ENCODE results near the gene ASTE1.
A peak's percentile ranks its signal among the peaks of the same experiment; 100 is the strongest.

Gene ASTE1

GRCh38 chr3:130971208-130971607, 55.4 kb downstream of the ASTE1 start:
- Histone ChIP-seq H3K9ac (ENCODE audit: low read length) (no peak overlapping the region), H3K36me3 (ENCODE audit: control insufficient read depth in 1 of 2, insufficient read depth in 2 of 2, low read length in 2 of 2) (peaks cover 7% of the 10 kb centered on the region in 2 experiments), H2AFZ (ENCODE audit: insufficient read depth, low read length, poor library complexity) (no peak overlapping the region), H3K4me1 (ENCODE audit: control insufficient read depth in 1 of 2, insufficient read depth in 2 of 2, low read length in 2 of 2) (no peaks in the 10 kb centered on the region), H4K91ac (ENCODE audit: low read depth, low read length) (no peak overlapping the region), H4K8ac (ENCODE audit: low read depth, low read length) (no peak overlapping the region), H3K4ac (ENCODE audit: low read depth, low read length) (no peak overlapping the region), H3K79me2 (ENCODE audit: control insufficient read depth, insufficient read depth, low read length, poor library complexity) (no peaks in the 10 kb centered on the region), H3K23ac (ENCODE audit: low read length) (no peak overlapping the region), H3K27me3 (ENCODE audit: insufficient read depth, low read length) (no peaks in the 10 kb centered on the region), H3K4me3 (ENCODE audit: low read depth, low read length) (no peak overlapping the region), H2BK120ac (ENCODE audit: insufficient read depth, low read length, poor library complexity) (no peak overlapping the region), H2BK5ac (ENCODE audit: low read depth, low read length, poor library complexity) (no peak overlapping the region), H2BK12ac (ENCODE audit: low read length) (no peak overlapping the region), H3K18ac (ENCODE audit: low read length) (no peak overlapping the region), H2AK5ac (ENCODE audit: low read length) (no peak overlapping the region), H3K9me3 (ENCODE audit: insufficient read depth, low read depth, low read length) (no peaks in the 10 kb centered on the region), H3K14ac (ENCODE audit: low read length) (no peak overlapping the region), H3K27ac (ENCODE audit: low read depth, low read length) (no peak overlapping the region), H3K4me2 (ENCODE audit: low read length) (no peak overlapping the region), H3K79me1 (ENCODE audit: low read length) (peaks cover 2% of the 10 kb centered on the region), H4K12ac (ENCODE audit: low read depth, low read length) (no peak overlapping the region)
- DNase-seq, result no peak

DNA sequence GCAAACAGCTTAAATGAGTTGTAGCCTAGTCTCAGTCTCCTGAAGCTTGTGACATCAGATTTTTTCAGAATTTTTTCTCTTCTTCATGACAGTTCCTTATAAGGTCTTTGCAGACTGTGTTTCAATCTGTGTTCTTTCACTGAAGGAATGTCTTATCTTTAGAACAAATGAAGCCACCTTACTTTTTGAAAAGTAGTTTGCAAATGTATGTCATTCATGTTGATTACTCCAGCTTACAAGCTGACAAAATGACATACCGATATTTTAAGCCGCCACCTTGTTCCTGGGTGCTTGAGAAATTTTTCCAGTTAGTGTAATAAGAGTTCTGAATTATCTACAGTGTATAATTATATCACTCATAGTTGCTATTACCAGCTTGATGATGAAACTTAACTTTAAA, 57.0 kb downstream of the ASTE1 start:
- Histone ChIP-seq H3K4me1 (ENCODE audit: control insufficient read depth in 1 of 2, insufficient read depth in 2 of 2, low read length in 2 of 2) (no peaks in the 10 kb centered on the region), H4K12ac (ENCODE audit: low read depth, low read length) (no peak overlapping the region), H3K4me3 (ENCODE audit: low read depth, low read length) (no peak overlapping the region), H3K4me2 (ENCODE audit: low read length) (no peak overlapping the region), H2BK12ac (ENCODE audit: low read length) (no peak overlapping the region), H2AK5ac (ENCODE audit: low read length) (no peak overlapping the region), H3K4ac (ENCODE audit: low read depth, low read length) (no peak overlapping the region), H3K14ac (ENCODE audit: low read length) (no peak overlapping the region), H3K9ac (ENCODE audit: low read length) (no peak overlapping the region), H3K27me3 (ENCODE audit: insufficient read depth, low read length) (no peaks in the 10 kb centered on the region), H4K91ac (ENCODE audit: low read depth, low read length) (no peak overlapping the region), H3K79me1 (ENCODE audit: low read length) (peaks cover 2% of the 10 kb centered on the region), H3K79me2 (ENCODE audit: control insufficient read depth, insufficient read depth, low read length, poor library complexity) (no peaks in the 10 kb centered on the region), H2BK5ac (ENCODE audit: low read depth, low read length, poor library complexity) (no peak overlapping the region), H3K27ac (ENCODE audit: low read depth, low read length) (no peak overlapping the region), H3K36me3 (ENCODE audit: control insufficient read depth in 1 of 2, insufficient read depth in 2 of 2, low read length in 2 of 2) (peaks cover 4 to 5% of the 10 kb centered on the region in 2 experiments), H3K9me3 (ENCODE audit: insufficient read depth, low read depth, low read length) (no peaks in the 10 kb centered on the region), H3K23ac (ENCODE audit: low read length) (no peak overlapping the region), H4K8ac (ENCODE audit: low read depth, low read length) (no peak overlapping the region), H3K18ac (ENCODE audit: low read length) (no peak overlapping the region), H2BK120ac (ENCODE audit: insufficient read depth, low read length, poor library complexity) (no peak overlapping the region), H2AFZ (ENCODE audit: insufficient read depth, low read length, poor library complexity) (no peak overlapping the region)
- WGBS (ENCODE audit: extremely low coverage, insufficient coverage, insufficient read length), result no CpG with 5 or more reads among the region's 2 CpGs
- peak; percentile 55 to 83 for DNase-seq

DNA sequence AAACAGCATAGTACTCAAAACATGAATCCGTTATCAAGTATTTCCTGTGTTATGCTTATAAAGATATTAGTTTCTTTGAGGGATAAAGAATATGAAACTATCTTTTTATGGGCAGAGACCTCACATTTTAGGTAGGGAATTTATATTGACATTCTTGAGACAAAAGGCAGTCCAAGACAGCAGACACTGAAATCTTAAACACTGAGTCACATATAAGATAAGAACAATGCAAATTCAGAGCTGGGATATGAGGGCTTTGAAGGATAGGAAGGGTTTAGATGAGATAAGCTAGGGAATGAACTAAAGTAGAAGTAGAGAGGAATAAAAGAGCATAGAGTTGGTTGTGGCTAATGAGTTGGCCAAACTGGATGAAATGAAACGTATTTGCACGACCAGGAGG, 58.4 kb downstream of the ASTE1 start:
- H3K9me3 ChIP-seq (ENCODE audit: insufficient read depth, low read depth, low read length), result no peaks in the 10 kb centered on the region
- no peak overlapping the region for H2AFZ ChIP-seq (ENCODE audit: insufficient read depth, low read length, poor library complexity)
- no peak overlapping the region for H4K12ac ChIP-seq (ENCODE audit: low read depth, low read length)
- peak; percentile 11 to 85 for DNase-seq
- H3K36me3 ChIP-seq (ENCODE audit: control insufficient read depth in 1 of 2, insufficient read depth in 2 of 2, low read length in 2 of 2), result peaks cover 4 to 5% of the 10 kb centered on the region in 2 experiments
- H2BK5ac ChIP-seq (ENCODE audit: low read depth, low read length, poor library complexity), result no peak overlapping the region
- no peak overlapping the region for H3K9ac ChIP-seq (ENCODE audit: low read length)
- no peak overlapping the region for H4K91ac ChIP-seq (ENCODE audit: low read depth, low read length)
- no peak overlapping the region for H3K14ac ChIP-seq (ENCODE audit: low read length)
- H3K27me3 ChIP-seq (ENCODE audit: insufficient read depth, low read length), result no peaks in the 10 kb centered on the region
- H3K4me3 ChIP-seq (ENCODE audit: low read depth, low read length), result no peak overlapping the region
- H3K4me1 ChIP-seq (ENCODE audit: control insufficient read depth in 1 of 2, insufficient read depth in 2 of 2, low read length in 2 of 2), result no peaks in the 10 kb centered on the region
- H3K79me1 ChIP-seq (ENCODE audit: low read length), result peaks cover 2% of the 10 kb centered on the region
- H4K8ac ChIP-seq (ENCODE audit: low read depth, low read length), result no peak overlapping the region
- no peak overlapping the region for H3K4me2 ChIP-seq (ENCODE audit: low read length)
- WGBS (ENCODE audit: extremely low coverage, insufficient coverage, insufficient read length), result no CpG with 5 or more reads among the region's 3 CpGs
- H3K18ac ChIP-seq (ENCODE audit: low read length), result no peak overlapping the region
- H2BK12ac ChIP-seq (ENCODE audit: low read length), result no peak overlapping the region
- no peaks in the 10 kb centered on the region for H3K79me2 ChIP-seq (ENCODE audit: control insufficient read depth, insufficient read depth, low read length, poor library complexity)
- no peak overlapping the region for H3K4ac ChIP-seq (ENCODE audit: low read depth, low read length)
- H2BK120ac ChIP-seq (ENCODE audit: insufficient read depth, low read length, poor library complexity), result no peak overlapping the region
- no peak overlapping the region for H2AK5ac ChIP-seq (ENCODE audit: low read length)
- H3K23ac ChIP-seq (ENCODE audit: low read length), result no peak overlapping the region
- H3K27ac ChIP-seq (ENCODE audit: low read depth, low read length), result peak overlapping the region; percentile 57

- Histone ChIP-seq H3K27ac (ENCODE audit: low read depth, low read length) (no peak overlapping the region), H3K4me1 (ENCODE audit: control insufficient read depth in 1 of 2, insufficient read depth in 2 of 2, low read length in 2 of 2) (no peaks in the 10 kb centered on the region), H3K36me3 (ENCODE audit: control insufficient read depth in 1 of 2, insufficient read depth in 2 of 2, low read length in 2 of 2) (peaks cover 4 to 5% of the 10 kb centered on the region in 2 experiments), H2BK120ac (ENCODE audit: insufficient read depth, low read length, poor library complexity) (no peak overlapping the region), H3K18ac (ENCODE audit: low read length) (no peak overlapping the region), H3K79me1 (ENCODE audit: low read length) (peaks cover 2% of the 10 kb centered on the region), H4K8ac (ENCODE audit: low read depth, low read length) (no peak overlapping the region), H3K9me3 (ENCODE audit: insufficient read depth, low read depth, low read length) (no peaks in the 10 kb centered on the region), H4K91ac (ENCODE audit: low read depth, low read length) (no peak overlapping the region), H3K79me2 (ENCODE audit: control insufficient read depth, insufficient read depth, low read length, poor library complexity) (no peaks in the 10 kb centered on the region), H3K23ac (ENCODE audit: low read length) (no peak overlapping the region), H2AFZ (ENCODE audit: insufficient read depth, low read length, poor library complexity) (no peak overlapping the region), H2BK5ac (ENCODE audit: low read depth, low read length, poor library complexity) (no peak overlapping the region), H3K27me3 (ENCODE audit: insufficient read depth, low read length) (no peaks in the 10 kb centered on the region), H2AK5ac (ENCODE audit: low read length) (no peak overlapping the region), H3K4ac (ENCODE audit: low read depth, low read length) (no peak overlapping the region), H3K4me2 (ENCODE audit: low read length) (no peak overlapping the region), H2BK12ac (ENCODE audit: low read length) (no peak overlapping the region), H3K9ac (ENCODE audit: low read length) (no peak overlapping the region), H3K4me3 (ENCODE audit: low read depth, low read length) (no peak overlapping the region), H4K12ac (ENCODE audit: low read depth, low read length) (no peak overlapping the region), H3K14ac (ENCODE audit: low read length) (no peak overlapping the region)
- no peak for DNase-seq
- no CpG with 5 or more reads among the region's 2 CpGs for WGBS (ENCODE audit: extremely low coverage, insufficient coverage, insufficient read length)
Measured at GRCh38 chr3:130967281-130967680, 59.3 kb downstream of the ASTE1 start.

Data from trophoblast cell (in vitro differentiated cells and primary cell).